ENCODE results near the gene ANKFN1. TPM values are rescaled to one million over a fixed set of nuclear protein-coding genes. Genes with fewer than 3 reads are reported as not detected.

The ANKFN1 gene
- total RNA-seq, 1 donor from 2014 or later, result 1.6 TPM

DNA sequence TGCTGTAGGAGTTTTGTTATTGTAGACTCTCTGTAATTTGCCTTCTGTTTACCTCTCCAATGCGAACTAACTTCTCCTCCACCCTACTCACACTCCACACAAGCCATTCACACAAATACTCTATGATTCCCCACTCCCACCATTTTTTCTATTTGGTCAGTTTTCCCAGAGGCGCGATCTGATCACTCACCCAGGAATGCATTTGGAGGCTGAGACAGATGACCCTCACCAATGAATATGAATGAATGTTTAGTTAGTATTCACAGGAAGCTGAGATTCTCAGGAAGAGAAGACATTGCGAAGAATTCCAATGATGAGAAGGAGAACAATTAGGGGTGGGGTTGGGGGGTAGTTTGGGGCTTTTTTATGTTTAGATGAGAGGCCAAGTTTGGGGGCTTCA, 10.5 kb upstream of the ANKFN1 start:
- DNase-seq (ENCODE audit: low spot score) (no peak), ATAC-seq (no peak)
- intact Hi-C loops (cut with DNase I), result no loop called here

DNA sequence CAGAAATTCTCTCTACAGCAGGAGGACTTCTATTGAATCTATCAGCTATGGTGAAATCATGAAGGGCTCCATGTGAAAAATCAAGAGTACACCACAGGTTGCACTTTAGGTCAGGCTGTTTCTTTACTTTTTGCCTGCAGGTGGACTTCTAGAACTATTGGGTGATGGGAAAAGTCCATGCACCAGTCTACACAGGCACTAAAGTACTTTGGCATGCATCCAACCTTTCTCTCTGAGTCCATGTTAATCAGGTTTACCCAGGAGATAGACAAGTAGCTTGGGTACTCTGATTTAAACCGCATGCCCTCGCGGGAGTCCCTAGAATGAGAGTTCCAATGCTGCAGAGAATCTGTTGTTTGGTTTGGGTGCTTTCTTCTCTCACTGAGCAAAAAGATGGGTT, 9.1 kb upstream of the ANKFN1 start:
- intact Hi-C loops (cut with DNase I), result no loop called here
- no peak for DNase-seq (ENCODE audit: low spot score)
- ATAC-seq, result no peak

DNA sequence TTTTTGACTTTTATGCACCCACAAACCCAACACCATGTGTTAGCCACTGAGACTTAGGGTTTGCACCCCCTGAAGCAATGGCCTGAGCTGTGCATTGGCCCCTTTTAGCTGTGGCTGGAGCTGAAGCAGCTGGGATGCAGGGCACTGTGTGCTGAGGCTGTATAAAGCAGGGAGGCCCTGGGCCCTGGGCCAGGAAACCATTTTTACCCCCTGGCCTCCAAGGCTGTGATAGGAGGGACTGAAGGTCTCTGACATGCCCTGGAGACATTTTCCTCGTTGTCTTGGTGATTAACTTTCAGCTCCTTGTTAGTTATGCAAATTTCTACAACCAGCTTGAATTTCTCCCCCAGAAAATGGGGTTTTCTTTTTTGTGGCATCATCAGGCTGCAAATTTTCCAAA, 6.7 kb upstream of the ANKFN1 start:
- DNase-seq (ENCODE audit: low spot score), result no peak
- intact Hi-C loops (cut with DNase I), result no loop called here
- ATAC-seq, result no peak

GRCh38 chr17:56148333-56148732, 4.9 kb upstream of the ANKFN1 start:
- ATAC-seq, result no peak
- intact Hi-C loops (cut with DNase I), result no loop called here
- DNase-seq (ENCODE audit: low spot score), result no peak

DNA sequence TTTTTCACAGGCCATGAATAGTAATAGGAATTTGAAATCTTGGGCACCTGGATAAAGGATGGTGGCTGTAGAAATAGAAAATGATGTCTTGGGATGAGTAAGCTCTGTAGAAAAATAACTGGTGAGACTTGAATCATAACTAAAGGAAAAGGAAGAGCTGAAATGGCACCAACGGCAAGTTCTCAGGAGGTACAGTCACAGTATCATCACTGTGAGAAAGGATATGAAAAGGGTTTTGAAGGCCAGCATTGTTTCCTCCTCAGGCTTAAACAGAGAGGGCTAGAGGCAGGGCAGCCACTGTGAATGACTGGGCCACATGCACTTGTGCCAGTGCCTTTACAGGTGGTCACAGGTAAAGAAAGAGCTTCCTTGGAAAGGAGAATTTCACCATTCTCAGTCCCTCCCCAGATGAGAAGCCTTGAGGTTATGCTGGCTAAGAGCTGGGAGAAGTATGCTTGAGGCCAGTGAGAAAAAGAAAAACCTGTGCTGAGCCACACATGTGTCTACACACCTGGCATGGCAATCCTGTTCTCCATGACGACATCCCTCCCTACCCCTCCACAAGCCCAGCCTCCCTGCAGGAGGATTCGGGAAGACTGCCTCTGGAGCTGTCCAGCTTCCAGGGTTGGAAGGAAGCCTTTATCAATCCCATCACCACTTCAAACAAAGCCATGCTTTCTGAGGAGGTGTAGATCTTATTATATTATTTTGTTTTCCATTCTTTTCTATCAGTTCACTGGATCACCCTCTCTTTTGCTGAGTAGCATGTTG, 3.8 kb upstream of the ANKFN1 start:
- DNase-seq (ENCODE audit: low spot score) (no peak), ATAC-seq (no peak)
- intact Hi-C loops (cut with DNase I), result no loop called here

GRCh38 chr17:56150649-56151048, 2.6 kb upstream of the ANKFN1 start:
- DNase-seq (ENCODE audit: low spot score) (no peak), ATAC-seq (no peak)
- intact Hi-C loops (cut with DNase I), result no loop called here

DNA sequence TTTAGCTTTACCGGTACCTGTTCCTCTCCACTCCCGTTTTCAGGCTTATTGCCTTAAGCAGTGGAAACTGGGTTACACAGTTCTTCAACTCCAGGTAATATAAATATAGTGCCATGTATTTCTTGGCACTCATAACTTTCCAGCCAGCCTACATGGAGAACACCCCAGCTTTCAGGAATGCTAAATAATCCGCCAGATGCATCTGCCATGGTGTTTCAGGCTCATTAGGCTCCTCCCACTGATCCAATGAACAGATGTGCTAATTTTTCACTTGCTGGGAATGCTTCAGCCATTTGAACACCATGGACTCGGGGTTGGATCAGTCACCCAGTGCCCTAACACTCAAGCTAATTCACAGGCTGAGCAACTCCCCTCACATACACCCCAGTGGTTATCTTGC, 4.6 kb downstream of the ANKFN1 start:
- intact Hi-C loops (cut with DNase I), result no loop called here
- DNase-seq (ENCODE audit: low spot score), result no peak
- no peak for ATAC-seq

DNA sequence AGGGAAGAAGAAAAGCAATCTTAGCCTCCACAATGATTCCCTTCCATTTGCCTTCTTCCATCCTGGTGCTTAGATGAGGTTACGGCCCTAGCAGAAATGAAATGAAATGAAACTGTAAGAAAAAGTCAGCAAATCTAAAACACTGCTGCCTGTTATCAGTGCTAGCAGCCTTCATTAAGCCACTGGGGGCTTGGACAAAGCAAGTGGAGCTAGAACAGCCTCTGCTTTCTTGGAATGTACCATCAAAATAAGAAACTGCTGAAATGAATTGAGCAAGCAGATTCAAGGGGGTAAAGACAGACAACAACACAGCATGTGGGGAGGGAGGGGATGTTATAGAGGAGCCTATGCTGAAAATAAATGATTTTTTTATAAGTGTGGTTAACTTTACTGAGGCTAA, 5.1 kb downstream of the ANKFN1 start:
- DNase-seq (ENCODE audit: low spot score), result no peak
- no peak for ATAC-seq

DNA sequence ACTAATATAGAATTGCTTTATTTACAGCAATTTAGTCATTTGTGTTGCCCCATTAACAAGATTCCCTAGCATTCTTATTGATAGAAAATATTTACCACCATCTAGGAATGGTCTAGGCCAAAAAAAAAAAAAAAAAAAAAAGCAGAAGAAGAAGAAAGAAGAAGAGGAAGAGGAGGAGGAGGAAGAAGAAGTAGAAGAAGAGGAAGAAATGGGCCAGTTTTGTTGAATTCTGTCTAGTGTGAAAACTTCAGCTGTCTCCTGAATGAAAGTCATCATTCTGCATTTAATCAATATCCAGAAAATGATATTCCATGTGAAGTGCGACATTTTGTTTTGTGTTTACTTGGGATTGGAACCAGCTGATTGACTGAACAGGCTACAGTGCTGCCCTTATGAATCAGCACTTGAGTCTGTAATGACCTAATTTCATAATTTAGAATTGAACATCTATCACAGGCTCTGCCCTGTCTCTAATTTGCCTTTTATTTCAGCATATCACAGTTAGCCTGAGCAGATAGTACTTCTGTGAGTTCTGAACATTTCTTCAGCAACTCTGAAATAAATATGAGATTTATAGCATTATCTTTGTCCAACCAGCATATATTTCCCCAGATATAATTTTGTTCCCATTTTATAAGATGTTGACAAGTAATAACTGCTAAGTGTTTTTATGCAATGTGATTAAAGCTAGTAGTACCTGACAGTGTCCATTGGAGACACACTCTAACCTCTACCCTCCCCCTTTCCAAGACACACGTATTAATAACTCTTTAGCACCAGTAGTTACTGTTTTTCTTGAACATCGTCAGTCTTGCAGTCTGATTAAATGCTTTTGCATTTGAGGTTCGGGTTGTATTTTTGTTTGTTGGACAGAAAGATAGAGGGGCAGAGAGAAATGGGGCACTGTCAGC, 5.9 kb downstream of the ANKFN1 start:
- no peak for DNase-seq (ENCODE audit: low spot score)
- no peak for ATAC-seq
- intact Hi-C loops (cut with DNase I), result no loop called here

More for the DNA sequence above, 5.1 kb downstream of the ANKFN1 start:
- intact Hi-C loops (cut with DNase I), result no loop called here

GRCh38 chr17:56159826-56160380, 6.6 kb downstream of the ANKFN1 start:
- intact Hi-C loops (cut with DNase I), result no loop called here
- ATAC-seq, result no peak
- DNase-seq (ENCODE audit: low spot score), result no peak

- intact Hi-C loops (cut with DNase I), result no loop called here
- no peak for ATAC-seq
- DNase-seq (ENCODE audit: low spot score), result no peak
Measured at GRCh38 chr17:56160422-56160821, 7.1 kb downstream of the ANKFN1 start.

DNA sequence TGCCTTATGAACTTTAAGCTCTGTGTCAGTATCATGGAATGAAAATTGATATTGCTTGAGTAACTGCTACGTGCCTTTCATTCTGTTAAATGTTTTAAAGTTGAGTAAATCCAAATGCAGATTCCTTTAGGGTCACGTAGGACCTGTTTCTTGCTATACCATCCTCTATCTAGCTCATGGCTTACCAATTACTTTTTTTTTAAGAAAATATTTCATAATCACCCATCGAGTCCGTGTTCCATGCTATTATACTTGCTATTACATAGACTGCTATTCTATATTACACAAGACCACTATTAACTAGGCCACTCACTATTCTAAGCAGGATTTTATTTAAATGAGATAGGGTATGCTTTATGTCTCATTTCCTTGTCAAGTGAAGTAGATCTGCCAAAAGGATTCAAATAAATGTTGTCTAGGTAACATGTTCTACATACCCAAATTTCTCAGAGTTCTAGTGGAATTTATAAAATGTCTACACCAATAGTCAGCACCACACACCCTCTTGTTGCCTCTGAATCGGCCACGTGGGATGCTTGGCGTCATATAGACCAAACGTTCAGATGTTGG, 11.9 kb downstream of the ANKFN1 start:
- intact Hi-C loops (cut with DNase I), result no loop called here
- ATAC-seq, result no peak
- DNase-seq (ENCODE audit: low spot score), result no peak

- ATAC-seq, result no peak
- no peak for DNase-seq (ENCODE audit: low spot score)
- intact Hi-C loops (cut with DNase I), result no loop called here
Measured at GRCh38 chr17:56167491-56167890, 14.2 kb downstream of the ANKFN1 start.

GRCh38 chr17:56169621-56170020, 16.3 kb downstream of the ANKFN1 start:
- DNase-seq (ENCODE audit: low spot score) (no peak), ATAC-seq (no peak)
- intact Hi-C loops (cut with DNase I), result no loop called here

DNA sequence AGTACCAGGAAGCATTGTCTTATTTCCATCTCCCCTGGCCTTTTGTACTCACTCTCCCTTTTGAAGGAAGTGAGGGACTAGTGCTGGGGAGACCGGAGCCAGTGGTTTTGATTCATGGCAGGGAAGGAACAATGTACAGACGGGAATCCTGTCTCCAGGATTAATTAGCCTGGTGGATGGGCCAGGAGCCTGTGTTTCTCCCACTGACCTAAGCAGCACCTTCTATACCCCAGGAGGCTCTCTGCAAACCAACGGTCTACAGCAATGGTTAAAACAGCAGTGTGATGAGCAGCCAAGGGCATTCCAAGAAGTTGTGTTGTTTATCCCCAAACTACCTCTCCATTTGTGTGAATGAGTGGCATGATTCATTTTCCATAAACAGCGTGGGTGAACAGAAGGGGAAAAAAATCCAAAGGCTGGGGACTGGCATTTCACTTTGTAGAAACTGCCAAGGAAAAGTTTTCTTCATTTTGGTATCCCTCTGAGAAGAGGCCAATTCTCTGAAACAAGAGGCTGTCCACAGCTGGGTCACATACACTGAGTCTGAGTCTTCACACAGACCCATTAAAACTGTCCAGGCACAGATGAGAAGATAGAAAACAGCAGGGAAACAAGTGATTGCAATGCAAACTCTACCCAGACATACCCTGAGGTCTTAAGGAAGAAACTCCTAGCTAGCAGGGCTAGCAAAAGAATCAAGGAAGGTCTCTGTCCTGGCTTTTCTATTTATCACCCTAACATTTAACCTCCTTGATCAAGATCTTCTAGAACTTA, 18.1 kb downstream of the ANKFN1 start:
- intact Hi-C loops (cut with DNase I), result no loop called here
- no peak for ATAC-seq
- DNase-seq (ENCODE audit: low spot score), result no peak

DNA sequence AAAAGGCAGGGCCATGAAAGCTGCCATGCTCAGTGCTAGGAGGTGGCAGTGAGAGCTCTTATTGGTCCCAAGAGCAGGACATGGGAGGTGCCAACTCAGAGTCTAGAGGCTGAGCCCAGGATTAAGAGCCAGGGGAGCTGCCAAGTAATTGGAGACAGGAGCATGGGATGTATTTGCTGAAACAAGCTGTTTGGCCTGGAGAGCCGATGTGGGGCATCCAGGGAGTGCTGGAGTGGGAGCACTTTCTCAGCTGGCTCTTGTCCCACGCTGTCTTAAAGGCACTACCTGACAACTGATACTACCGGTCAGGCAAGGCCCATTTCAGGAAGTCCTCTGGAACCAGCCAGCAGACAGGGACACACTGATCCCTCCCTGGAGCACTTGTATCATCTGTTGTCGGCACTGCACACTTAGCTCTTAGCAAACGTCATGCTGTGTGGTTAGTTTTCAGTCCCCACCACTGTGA, 19.3 kb downstream of the ANKFN1 start:
- intact Hi-C loops (cut with DNase I), result no loop called here
- ATAC-seq (no peak), DNase-seq (ENCODE audit: low spot score) (no peak)

- no peak for ATAC-seq
- no peak for DNase-seq (ENCODE audit: low spot score)
- intact Hi-C loops (cut with DNase I), result no loop called here
Measured at GRCh38 chr17:56173026-56173425, 19.8 kb downstream of the ANKFN1 start.

DNA sequence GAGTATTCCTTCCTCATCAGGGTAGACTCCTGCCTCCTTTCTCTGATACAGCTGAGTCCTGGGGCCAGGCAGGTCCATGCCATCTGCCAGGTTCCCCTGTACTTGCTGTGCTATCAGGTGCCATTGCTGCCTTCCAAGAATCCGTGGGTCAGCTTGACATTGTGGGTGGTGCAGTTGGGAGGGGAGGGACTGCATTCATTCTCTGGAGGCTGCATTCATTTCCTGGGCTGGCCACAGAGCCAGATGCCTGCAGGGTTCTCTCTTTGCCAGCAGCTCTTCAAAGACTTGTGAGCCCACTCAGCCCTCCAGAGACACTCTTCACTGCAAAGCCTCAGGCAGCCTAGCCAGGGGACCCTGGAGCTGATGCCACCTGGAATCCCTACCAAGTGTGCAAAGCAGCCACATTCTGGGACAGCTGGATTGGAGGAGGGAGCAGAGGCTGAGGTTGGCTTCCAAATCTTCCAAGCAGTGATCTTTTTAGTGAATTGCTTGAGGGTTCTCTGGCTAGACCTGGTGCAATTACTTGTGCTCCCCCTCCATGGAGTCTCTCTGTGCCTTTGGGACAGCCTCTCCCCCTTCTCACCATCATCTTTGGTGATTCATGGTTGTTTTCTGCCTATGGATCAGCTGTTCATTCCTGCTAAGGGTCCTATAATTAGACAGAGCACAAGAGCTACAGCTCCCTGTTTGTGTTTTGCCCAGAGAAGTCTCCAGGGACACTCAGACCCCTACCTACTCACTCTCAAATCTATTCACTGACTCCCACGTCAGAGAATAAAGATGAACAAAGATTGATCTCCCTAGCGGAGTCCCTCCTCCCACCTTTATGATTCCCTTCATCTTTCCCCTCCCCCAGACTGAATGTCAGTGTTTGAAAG, 20.9 kb downstream of the ANKFN1 start:
- no peak for DNase-seq (ENCODE audit: low spot score)
- ATAC-seq, result no peak
- intact Hi-C loops (cut with DNase I), result no loop called here
